DOHH2 (cell line): Measurements from ENCODE around the gene CRHBP.

Source experiments
- CTCF ChIP-seq: fragments of 200-600 bp; sonication (generic); IDR thresholded peaks from one replicate; pipeline ENCODE4 v1.5.1; 2014; ENCODE audit warnings: antibody characterized with exemption, mild to moderate bottlenecking, low read depth, low read length; ENCODE audit not compliant: poor library complexity, severe bottlenecking
- EZH2phosphoT487 ChIP-seq: fragments of 200-600 bp; sonication (generic); IDR thresholded peaks from 2 replicates; pipeline ENCODE4 v1.6.1; 2017; ENCODE audit warnings: borderline replicate concordance, mild to moderate bottlenecking, antibody characterized with exemption, low read length, moderate library complexity, mixed read lengths

DNA sequence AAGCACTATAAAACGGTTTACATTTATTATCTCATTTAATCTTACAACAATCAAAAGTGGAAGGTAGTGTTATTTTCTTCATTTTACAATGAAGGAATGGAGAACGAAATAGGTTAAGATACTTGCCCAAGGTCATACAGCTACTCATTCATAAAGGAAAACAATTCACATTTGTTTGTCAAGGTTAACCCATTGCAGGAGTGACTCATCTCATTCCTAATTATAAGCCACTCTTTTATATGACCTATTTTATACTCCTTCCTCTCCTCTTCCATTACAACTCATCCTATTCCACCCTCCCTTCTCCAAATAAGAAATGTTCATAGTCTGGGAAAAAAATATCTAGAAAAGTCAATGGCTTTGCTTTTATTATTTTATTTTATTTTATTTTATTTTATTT, 29.6 kb downstream of the CRHBP start:
- TF ChIP-seq CTCF: no peak
- no peak for TF ChIP-seq EZH2phosphoT487
